ENCODE results near the gene STAP1. TPM values are rescaled to one million over a fixed set of nuclear protein-coding genes. Genes with fewer than 3 reads are reported as not detected.
"Not testable (repeated sequence)": the region's sequence is repeated elsewhere in the genome, so short reads cannot be mapped to it uniquely, and the experiment has no call there.

Gene STAP1
- total RNA-seq, 1 donor from 2014 or later: not detected

GRCh38 chr4:67549123-67549522 lies 9.4 kb upstream of the STAP1 start:
- no peaks in the 10 kb centered on the region for H3K27me3 ChIP-seq
- peak in 1 of 3 experiments; percentile 22 for TF ChIP-seq CTCF (IDR thresholded peaks at IDR 0.05)

GRCh38 chr4:67550451-67550850 lies 8.1 kb upstream of the STAP1 start:
- Histone ChIP-seq H3K4me3 (no peak overlapping the region), H3K27ac (no peak overlapping the region), H3K4me1 (no peaks in the 10 kb centered on the region), H3K36me3 (no peaks in the 10 kb centered on the region), H3K27me3 (no peaks in the 10 kb centered on the region), H3K9me3 (no peaks in the 10 kb centered on the region)
- no peak for DNase-seq (ENCODE audit: low spot score in 2 of 2)
- no peak for TF ChIP-seq CTCF (IDR thresholded peaks at IDR 0.05)
- intact Hi-C loops (cut with DNase I): no loop called here

More at GRCh38 chr4:67549123-67549522, 9.4 kb upstream of the STAP1 start:
- DNase-seq (ENCODE audit: low spot score in 2 of 2): no peak
- no peaks in the 10 kb centered on the region for H3K4me1 ChIP-seq
- H3K4me3 ChIP-seq: no peak overlapping the region
- no peak overlapping the region for H3K27ac ChIP-seq
- intact Hi-C loops (cut with DNase I): loop anchor here (10.0 kb wide), 1 partner anchor 796 kb away; no protein-coding TSS in a partner anchor
- H3K9me3 ChIP-seq: no peaks in the 10 kb centered on the region
- H3K36me3 ChIP-seq: no peaks in the 10 kb centered on the region

GRCh38 chr4:67550857-67551256 lies 7.7 kb upstream of the STAP1 start:
- no peak for DNase-seq (ENCODE audit: low spot score in 2 of 2)
- Histone ChIP-seq H3K36me3 (no peaks in the 10 kb centered on the region), H3K4me3 (no peak overlapping the region), H3K4me1 (no peaks in the 10 kb centered on the region), H3K9me3 (no peaks in the 10 kb centered on the region), H3K27me3 (no peaks in the 10 kb centered on the region), H3K27ac (no peak overlapping the region)
- no peak for TF ChIP-seq CTCF (IDR thresholded peaks at IDR 0.05)
- intact Hi-C loops (cut with DNase I): no loop called here

GRCh38 chr4:67552146-67552792 lies 6.3 kb upstream of the STAP1 start:
- H3K36me3 ChIP-seq; H3K4me1 ChIP-seq; H3K27me3 ChIP-seq; DNase-seq (ENCODE audit: low spot score in 2 of 2); H3K27ac ChIP-seq; H3K4me3 ChIP-seq; H3K9me3 ChIP-seq; intact Hi-C loops (cut with DNase I): not testable (repeated sequence)

- no peak for DNase-seq (ENCODE audit: low spot score in 2 of 2)
- no peak for TF ChIP-seq CTCF (IDR thresholded peaks at IDR 0.05)
- Histone ChIP-seq H3K27ac (no peak overlapping the region), H3K9me3 (no peaks in the 10 kb centered on the region), H3K27me3 (no peaks in the 10 kb centered on the region), H3K4me1 (no peaks in the 10 kb centered on the region), H3K36me3 (no peaks in the 10 kb centered on the region), H3K4me3 (no peak overlapping the region)
- intact Hi-C loops (cut with DNase I): no loop called here
Observed at GRCh38 chr4:67554096-67554495, 4.4 kb upstream of the STAP1 start.

GRCh38 chr4:67555447-67555846 lies 3.1 kb upstream of the STAP1 start:
- Histone ChIP-seq H3K4me3 (no peak overlapping the region), H3K4me1 (no peaks in the 10 kb centered on the region), H3K27me3 (no peaks in the 10 kb centered on the region), H3K9me3 (no peaks in the 10 kb centered on the region), H3K27ac (no peak overlapping the region), H3K36me3 (no peaks in the 10 kb centered on the region)
- DNase-seq (ENCODE audit: low spot score in 2 of 2): no peak
- intact Hi-C loops (cut with DNase I): no loop called here
- no peak for TF ChIP-seq CTCF (IDR thresholded peaks at IDR 0.05)
